Loucy (cell line): ENCODE data around the gene BST1.

Experiments
- EZH2phosphoT487 ChIP-seq: fragments of 200-600 bp; IDR thresholded peaks from 2 replicates; pipeline ENCODE4 v1.6.1; 2018; ENCODE audit warnings: antibody characterized with exemption, mild to moderate bottlenecking, moderate library complexity, borderline replicate concordance
- TF ChIP-seq, protein P1 (sequence below): fragments of 200-600 bp; sonication (generic); conservative IDR thresholded peaks from 2 replicates; pipeline ENCODE4 v1.5.1; 2014; ENCODE audit warnings: mild to moderate bottlenecking, antibody characterized with exemption, low read length

DNA sequence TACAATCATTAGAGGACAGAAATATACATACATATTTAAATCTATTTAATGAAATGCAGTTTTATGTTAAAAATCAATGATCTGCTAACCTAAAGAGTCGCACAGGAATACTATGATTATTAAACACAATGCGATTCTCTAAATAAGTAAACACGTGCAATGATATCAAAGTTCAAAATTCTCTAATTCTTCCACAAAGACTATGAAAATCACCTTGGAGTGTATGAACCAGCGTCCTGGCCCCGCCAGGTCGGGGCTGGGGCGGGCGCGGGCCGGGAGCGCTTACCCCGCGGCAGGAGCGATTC is 21.8 kb upstream of the BST1 start:
- TF ChIP-seq, protein P1, sequence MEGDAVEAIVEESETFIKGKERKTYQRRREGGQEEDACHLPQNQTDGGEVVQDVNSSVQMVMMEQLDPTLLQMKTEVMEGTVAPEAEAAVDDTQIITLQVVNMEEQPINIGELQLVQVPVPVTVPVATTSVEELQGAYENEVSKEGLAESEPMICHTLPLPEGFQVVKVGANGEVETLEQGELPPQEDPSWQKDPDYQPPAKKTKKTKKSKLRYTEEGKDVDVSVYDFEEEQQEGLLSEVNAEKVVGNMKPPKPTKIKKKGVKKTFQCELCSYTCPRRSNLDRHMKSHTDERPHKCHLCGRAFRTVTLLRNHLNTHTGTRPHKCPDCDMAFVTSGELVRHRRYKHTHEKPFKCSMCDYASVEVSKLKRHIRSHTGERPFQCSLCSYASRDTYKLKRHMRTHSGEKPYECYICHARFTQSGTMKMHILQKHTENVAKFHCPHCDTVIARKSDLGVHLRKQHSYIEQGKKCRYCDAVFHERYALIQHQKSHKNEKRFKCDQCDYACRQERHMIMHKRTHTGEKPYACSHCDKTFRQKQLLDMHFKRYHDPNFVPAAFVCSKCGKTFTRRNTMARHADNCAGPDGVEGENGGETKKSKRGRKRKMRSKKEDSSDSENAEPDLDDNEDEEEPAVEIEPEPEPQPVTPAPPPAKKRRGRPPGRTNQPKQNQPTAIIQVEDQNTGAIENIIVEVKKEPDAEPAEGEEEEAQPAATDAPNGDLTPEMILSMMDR = no peak
- no peak for TF ChIP-seq EZH2phosphoT487
